Activated B cell treated with CpG ODN at 0.5 μM for 24 hours (primary cell): ENCODE data around the gene SNRPE. TPM values are rescaled to one million over a fixed set of nuclear protein-coding genes. Genes with fewer than 3 reads are reported as not detected.
A peak's percentile ranks its signal among the peaks of the same experiment; 100 is the strongest.

Experiments
- ATAC-seq: fragments of 200-7000 bp; cut with Tn5 transposase; one replicate; pipeline ENCODE4 v1.10.0; 2021; ENCODE audit warnings: low read depth, mild to moderate bottlenecking, moderate library complexity
- CTCF ChIA-PET: fragments of 350-600 bp; sonication (Branson Sonifier 250); formaldehyde crosslinking; loops from one replicate; lab custom pipeline; 2021; ENCODE audit warnings: antibody characterized with exemption; lab: Charles Lee
- POLR2A ChIA-PET: fragments of 350-600 bp; sonication (Branson Sonifier 250); formaldehyde crosslinking; loops from one replicate; lab custom pipeline; 2021; ENCODE audit warnings: antibody characterized with exemption; lab: Charles Lee
- DNase-seq: peaks from one replicate; pipeline ENCODE4 v3.0.0; 2022
- H3K27ac Mint-ChIP-seq: one replicate; pipeline ENCODE4 v1.8.0; 2020; ENCODE audit warnings: mixed read lengths
- H3K27me3 Mint-ChIP-seq: one replicate; pipeline ENCODE4 v1.8.0; 2021; ENCODE audit warnings: mixed read lengths
- H3K36me3 Mint-ChIP-seq: one replicate; pipeline ENCODE4 v1.8.0; 2021; ENCODE audit warnings: low read depth, mixed read lengths
- H3K4me1 Mint-ChIP-seq: one replicate; pipeline ENCODE4 v1.8.0; 2021; ENCODE audit warnings: mixed read lengths
- H3K4me3 Mint-ChIP-seq: one replicate; pipeline ENCODE4 v1.8.0; 2020; ENCODE audit warnings: mild to moderate bottlenecking, mixed read lengths
- H3K9me3 Mint-ChIP-seq: one replicate; pipeline ENCODE4 v1.8.0; 2020; ENCODE audit warnings: mixed read lengths
- CTCF ChIP-seq: fragments of 200-600 bp; IDR thresholded peaks from one replicate; pipeline ENCODE4 v1.8.0; 2022; ENCODE audit warnings: antibody characterized with exemption, mild to moderate bottlenecking
- intact Hi-C: fragments of 100-400 bp; cut with micrococcal nuclease; formaldehyde crosslinking; loops from one replicate; pipeline ENCODE4 v1.15.1; 2024
- total RNA-seq: library from RNA; stranded (reverse); gene quantifications from 2 replicates; pipeline ENCODE4 v1.2.3, GENCODE V29; 2022

Gene SNRPE
- 149 and 156 TPM in 2 replicates for total RNA-seq

- ATAC-seq = peak; percentile 98
- no peak for TF ChIP-seq CTCF
- Mint-ChIP-seq H3K4me1 (peaks cover 24% of the 10 kb centered on the region), H3K36me3 (peaks cover 42% of the 10 kb centered on the region), H3K27ac (peak within 1 kb of the TSS; percentile 98), H3K4me3 (peak within 1 kb of the TSS; percentile 97), H3K27me3 (no peaks in the 10 kb centered on the region), H3K9me3 (no peaks in the 10 kb centered on the region)
- peak; percentile 92 for DNase-seq
- ChIA-PET POLR2A (interaction anchor here (0.5 to 1.6 kb wide), 7 partner anchors 10 to 1394 kb away, joined by 3 to 10 read pairs (median 3); partner anchors contain the start of gene ATP2B4), CTCF (interaction anchor here (1.2 to 5.0 kb wide), 3 partner anchors 10 to 267 kb away, joined by 3 to 28 read pairs (median 4); no protein-coding TSS in a partner anchor)
- intact Hi-C loops = loop anchor here (1.0 to 10.0 kb wide), 9 partner anchors 66 to 1513 kb away; partner anchors contain the start of genes CYB5R1, MDM4, PPP1R12B and PPP1R15B
These were observed at the start of gene SNRPE for GRCh38 chr1:203861379-203862184. SNRPE (plus strand) TSS chr1:203861599; CDS start chr1:203861660, 61 bp downstream.

GRCh38 chr1:203813581-203814341 lies 47.6 kb upstream of the SNRPE start:
- TF ChIP-seq CTCF = no peak
- H3K27me3 Mint-ChIP-seq = no peaks in the 10 kb centered on the region
- ChIA-PET POLR2A (no interaction called here), CTCF (interaction anchor here (0.7 kb wide), 1 partner anchor 111 kb away, joined by 4 read pairs; no protein-coding TSS in a partner anchor)
- H3K4me1 Mint-ChIP-seq = peaks cover 10% of the 10 kb centered on the region
- DNase-seq (no peak), ATAC-seq (no peak)
- intact Hi-C loops = no loop called here
- peaks cover 65% of the 10 kb centered on the region for H3K36me3 Mint-ChIP-seq
- no peaks in the 10 kb centered on the region for H3K9me3 Mint-ChIP-seq
- peak overlapping the region; percentile 30 for H3K27ac Mint-ChIP-seq
- no peak overlapping the region for H3K4me3 Mint-ChIP-seq

GRCh38 chr1:203818399-203818798 lies 43.0 kb upstream of the SNRPE start:
- ATAC-seq (peak; percentile 18), DNase-seq (no peak)
- peaks cover 10% of the 10 kb centered on the region for H3K4me1 Mint-ChIP-seq
- no peak for TF ChIP-seq CTCF
- ChIA-PET POLR2A (no interaction called here), CTCF (interaction anchor here (0.8 kb wide), 1 partner anchor 551 kb away, joined by 3 read pairs; no protein-coding TSS in a partner anchor)
- no peak overlapping the region for H3K4me3 Mint-ChIP-seq
- intact Hi-C loops = no loop called here
- peaks cover 74% of the 10 kb centered on the region for H3K36me3 Mint-ChIP-seq
- peak overlapping the region; percentile 66 for H3K27ac Mint-ChIP-seq
- H3K9me3 Mint-ChIP-seq = no peaks in the 10 kb centered on the region
- no peaks in the 10 kb centered on the region for H3K27me3 Mint-ChIP-seq

GRCh38 chr1:203823306-203823705 lies 38.1 kb upstream of the SNRPE start:
- H3K36me3 Mint-ChIP-seq = peaks cover 78% of the 10 kb centered on the region
- CTCF ChIA-PET = no interaction called here
- ATAC-seq (no peak), DNase-seq (no peak)
- H3K9me3 Mint-ChIP-seq = no peaks in the 10 kb centered on the region
- TF ChIP-seq CTCF = no peak
- POLR2A ChIA-PET = no interaction called here
- H3K27me3 Mint-ChIP-seq = no peaks in the 10 kb centered on the region
- H3K27ac Mint-ChIP-seq = no peak overlapping the region
- intact Hi-C loops = no loop called here
- H3K4me3 Mint-ChIP-seq = no peak overlapping the region
- H3K4me1 Mint-ChIP-seq = peaks cover 4% of the 10 kb centered on the region
